HFF-Myc (cell line): ENCODE results near the gene RHOG.
"Not testable (repeated sequence)": the region's sequence is repeated elsewhere in the genome, so short reads cannot be mapped to it uniquely, and the experiment has no call there.

Experiments
- DNase-seq: peaks from one replicate; pipeline ENCODE4 v3.0.0-alpha.2; 2011; ENCODE audit warnings: low read depth; ENCODE audit errors: extremely low read depth
- H3K4me3 ChIP-seq: replicated peaks from 2 replicates; pipeline ENCODE4 v1.5.1; 2011; ENCODE audit warnings: low read depth, mild to moderate bottlenecking, control low read depth, low read length
- TF ChIP-seq, protein P1 (sequence below): IDR thresholded peaks from 2 replicates; pipeline ENCODE4 v1.5.1; 2012; ENCODE audit warnings: mild to moderate bottlenecking, low read depth, low read length, control low read depth; ENCODE audit errors: missing control alignments

RHOG gene

GRCh38 chr11:3823303-3823702 lies 17.5 kb downstream of the RHOG start:
- TF ChIP-seq, protein P1, sequence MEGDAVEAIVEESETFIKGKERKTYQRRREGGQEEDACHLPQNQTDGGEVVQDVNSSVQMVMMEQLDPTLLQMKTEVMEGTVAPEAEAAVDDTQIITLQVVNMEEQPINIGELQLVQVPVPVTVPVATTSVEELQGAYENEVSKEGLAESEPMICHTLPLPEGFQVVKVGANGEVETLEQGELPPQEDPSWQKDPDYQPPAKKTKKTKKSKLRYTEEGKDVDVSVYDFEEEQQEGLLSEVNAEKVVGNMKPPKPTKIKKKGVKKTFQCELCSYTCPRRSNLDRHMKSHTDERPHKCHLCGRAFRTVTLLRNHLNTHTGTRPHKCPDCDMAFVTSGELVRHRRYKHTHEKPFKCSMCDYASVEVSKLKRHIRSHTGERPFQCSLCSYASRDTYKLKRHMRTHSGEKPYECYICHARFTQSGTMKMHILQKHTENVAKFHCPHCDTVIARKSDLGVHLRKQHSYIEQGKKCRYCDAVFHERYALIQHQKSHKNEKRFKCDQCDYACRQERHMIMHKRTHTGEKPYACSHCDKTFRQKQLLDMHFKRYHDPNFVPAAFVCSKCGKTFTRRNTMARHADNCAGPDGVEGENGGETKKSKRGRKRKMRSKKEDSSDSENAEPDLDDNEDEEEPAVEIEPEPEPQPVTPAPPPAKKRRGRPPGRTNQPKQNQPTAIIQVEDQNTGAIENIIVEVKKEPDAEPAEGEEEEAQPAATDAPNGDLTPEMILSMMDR, result no peak
- H3K4me3 ChIP-seq, result no peak overlapping the region
- DNase-seq, result peak; percentile 62

- no peak for DNase-seq
- TF ChIP-seq, protein P1, result no peak
- H3K4me3 ChIP-seq, result no peak overlapping the region
Observed at GRCh38 chr11:3822312-3822711, 18.4 kb downstream of the RHOG start.

DNA sequence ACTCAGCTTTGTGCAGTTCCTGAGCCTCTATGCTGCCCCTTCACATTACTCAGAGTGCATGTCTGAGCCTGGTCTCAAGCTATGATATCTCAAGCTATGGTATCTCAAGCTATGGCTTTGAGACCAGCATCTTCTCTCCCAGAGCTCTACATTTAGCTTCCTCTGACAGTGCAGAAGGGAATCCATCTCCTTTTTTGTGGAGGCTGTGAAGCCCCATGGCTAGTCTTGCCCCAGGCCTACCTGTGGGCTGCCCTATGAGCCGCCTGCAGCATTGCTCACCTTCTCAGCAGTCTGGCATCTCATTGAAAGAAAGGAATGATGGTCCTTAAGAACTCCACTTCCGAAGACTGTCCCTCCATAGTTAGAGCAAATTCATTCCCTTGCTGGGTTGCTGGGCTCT lies 19.8 kb downstream of the RHOG start:
- DNase-seq, result no peak
- TF ChIP-seq, protein P1, result no peak

GRCh38 chr11:3817181-3817800 lies 23.5 kb downstream of the RHOG start:
- H3K4me3 ChIP-seq, result no peak overlapping the region
- no peak for DNase-seq
- TF ChIP-seq, protein P1, result no peak

More for the DNA sequence above, 19.8 kb downstream of the RHOG start:
- H3K4me3 ChIP-seq, result no peak overlapping the region

DNA sequence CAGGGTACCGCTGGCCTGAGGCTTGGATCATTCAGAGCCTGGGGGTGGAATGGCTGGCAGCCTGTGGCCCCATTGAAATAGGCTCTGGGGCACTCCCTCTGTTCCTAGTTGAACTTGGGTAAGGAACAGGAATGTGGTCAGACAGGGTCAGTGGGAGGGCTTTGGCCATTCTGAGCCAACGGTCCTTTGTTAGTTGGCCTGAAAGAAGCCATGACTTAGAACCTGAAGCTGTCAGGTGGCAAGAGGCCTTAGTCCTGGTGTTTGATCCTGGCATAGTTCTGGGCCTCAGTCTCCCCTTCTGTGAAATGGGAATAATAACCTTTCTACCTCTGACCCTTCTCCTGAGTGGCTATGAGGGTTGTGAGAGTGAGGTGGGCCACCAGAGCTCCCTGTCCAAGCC lies 24.1 kb downstream of the RHOG start:
- TF ChIP-seq, protein P1, result no peak
- H3K4me3 ChIP-seq, result no peak overlapping the region
- DNase-seq, result no peak

DNA sequence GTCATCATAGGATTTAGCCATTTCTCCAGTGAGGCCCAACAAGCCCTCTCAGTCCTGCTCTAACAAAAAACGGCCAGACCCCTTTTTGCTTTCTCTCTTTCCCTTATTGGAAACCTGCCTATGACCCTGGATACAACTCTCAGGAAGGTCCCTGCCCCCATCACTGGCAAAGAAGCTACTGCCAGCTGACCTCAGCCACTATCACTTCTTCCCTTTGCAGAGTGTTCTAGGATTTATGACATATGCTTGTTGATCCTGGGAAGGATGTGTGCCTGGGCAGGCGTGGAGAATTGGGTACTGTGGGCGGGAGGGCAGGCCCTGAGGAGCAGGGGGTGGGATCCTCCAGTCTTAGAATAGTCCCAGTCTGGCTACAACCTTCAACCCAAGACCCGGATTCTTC lies 24.9 kb downstream of the RHOG start:
- TF ChIP-seq, protein P1, result no peak
- no peak for DNase-seq
- H3K4me3 ChIP-seq, result no peak overlapping the region

DNA sequence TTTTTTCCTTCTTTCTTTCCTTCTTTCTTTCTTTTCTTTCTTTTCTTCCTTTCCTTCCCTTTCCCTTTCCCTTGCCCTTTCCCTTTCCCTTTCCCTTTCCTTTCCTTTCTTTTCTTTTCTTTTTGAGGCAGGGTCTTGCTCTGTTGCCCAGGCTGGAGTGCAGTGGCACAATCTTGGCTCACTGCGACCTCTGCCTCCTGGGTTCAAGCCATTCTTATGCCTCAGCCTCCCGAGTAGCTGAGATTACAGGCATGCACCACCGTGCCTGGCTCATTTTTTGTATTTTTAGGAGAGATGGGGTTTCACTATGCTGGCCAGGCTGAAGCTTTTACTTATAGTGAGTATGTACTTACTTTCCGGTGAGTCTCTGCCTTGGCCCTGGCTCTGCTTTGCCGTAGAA lies 25.9 kb downstream of the RHOG start:
- not testable (repeated sequence) for DNase-seq, H3K4me3 ChIP-seq
